Stimulated activated naive CD8-positive, alpha-beta T cell treated with anti-CD3 and anti-CD28 coated beads, Interleukin-15, Interleukin-2, amounts not matched to agents 100 ng/mL and 50 ng/mL, for 24 hours (primary cell): ENCODE results near the gene MICAL3.
"Not testable (repeated sequence)": the region's sequence is repeated elsewhere in the genome, so short reads cannot be mapped to it uniquely, and the experiment has no call there.

ENCODE experiments used
- H3K27ac Mint-ChIP-seq: one replicate; pipeline ENCODE4 v1.8.0; 2021; ENCODE audit warnings: mild to moderate bottlenecking, mixed read lengths
- H3K27me3 Mint-ChIP-seq: one replicate; pipeline ENCODE4 v1.8.0; 2021; ENCODE audit warnings: mixed read lengths
- H3K36me3 Mint-ChIP-seq: one replicate; pipeline ENCODE4 v1.8.0; 2021; ENCODE audit warnings: low read depth, mixed read lengths
- H3K4me1 Mint-ChIP-seq: one replicate; pipeline ENCODE4 v1.8.0; 2021; ENCODE audit warnings: low read depth, mixed read lengths
- H3K4me3 Mint-ChIP-seq: one replicate; pipeline ENCODE4 v1.8.0; 2021; ENCODE audit warnings: mild to moderate bottlenecking, mixed read lengths
- H3K9me3 Mint-ChIP-seq: one replicate; pipeline ENCODE4 v1.8.0; 2021; ENCODE audit warnings: mixed read lengths

The MICAL3 gene

GRCh38 chr22:17878186-17878694, 146.1 kb downstream of the MICAL3 start:
- H3K9me3 Mint-ChIP-seq, result no peaks in the 10 kb centered on the region
- H3K27me3 Mint-ChIP-seq, result no peaks in the 10 kb centered on the region

GRCh38 chr22:17876878-17877855, 147.2 kb downstream of the MICAL3 start:
- not testable (repeated sequence) for H3K27me3 Mint-ChIP-seq, H3K27ac Mint-ChIP-seq, H3K4me1 Mint-ChIP-seq, H3K4me3 Mint-ChIP-seq, H3K9me3 Mint-ChIP-seq
- H3K36me3 Mint-ChIP-seq, result peaks cover 36% of the 10 kb centered on the region

More at GRCh38 chr22:17878186-17878694, 146.1 kb downstream of the MICAL3 start:
- Mint-ChIP-seq H3K36me3 (peaks cover 27% of the 10 kb centered on the region), H3K4me3 (no peak overlapping the region), H3K27ac (no peak overlapping the region), H3K4me1 (no peaks in the 10 kb centered on the region)

GRCh38 chr22:17876306-17876831, 148.0 kb downstream of the MICAL3 start:
- H3K27me3 Mint-ChIP-seq, result no peaks in the 10 kb centered on the region
- no peaks in the 10 kb centered on the region for H3K4me1 Mint-ChIP-seq
- no peak overlapping the region for H3K4me3 Mint-ChIP-seq
- peaks cover 42% of the 10 kb centered on the region for H3K36me3 Mint-ChIP-seq
- H3K9me3 Mint-ChIP-seq, result no peaks in the 10 kb centered on the region
- H3K27ac Mint-ChIP-seq, result no peak overlapping the region

GRCh38 chr22:17875631-17876030, 148.7 kb downstream of the MICAL3 start:
- Mint-ChIP-seq H3K4me3 (no peak overlapping the region), H3K4me1 (no peaks in the 10 kb centered on the region), H3K36me3 (peaks cover 45% of the 10 kb centered on the region), H3K27me3 (no peaks in the 10 kb centered on the region), H3K9me3 (no peaks in the 10 kb centered on the region), H3K27ac (no peak overlapping the region)

- Mint-ChIP-seq H3K4me1 (no peaks in the 10 kb centered on the region), H3K27me3 (no peaks in the 10 kb centered on the region), H3K27ac (no peak overlapping the region), H3K4me3 (no peak overlapping the region), H3K9me3 (no peaks in the 10 kb centered on the region), H3K36me3 (peaks cover 49% of the 10 kb centered on the region)
Observed at GRCh38 chr22:17875156-17875555, 149.2 kb downstream of the MICAL3 start.

GRCh38 chr22:17874231-17874905, 150.0 kb downstream of the MICAL3 start:
- Mint-ChIP-seq H3K4me3 (no peak overlapping the region), H3K9me3 (no peaks in the 10 kb centered on the region), H3K27ac (no peak overlapping the region), H3K4me1 (no peaks in the 10 kb centered on the region), H3K27me3 (no peaks in the 10 kb centered on the region), H3K36me3 (peaks cover 48% of the 10 kb centered on the region)

GRCh38 chr22:17873804-17874203, 150.6 kb downstream of the MICAL3 start:
- Mint-ChIP-seq H3K27ac (no peak overlapping the region), H3K4me3 (no peak overlapping the region), H3K27me3 (no peaks in the 10 kb centered on the region), H3K4me1 (no peaks in the 10 kb centered on the region), H3K36me3 (peaks cover 45% of the 10 kb centered on the region), H3K9me3 (no peaks in the 10 kb centered on the region)

GRCh38 chr22:17873116-17873515, 151.2 kb downstream of the MICAL3 start:
- H3K27me3 Mint-ChIP-seq, result no peaks in the 10 kb centered on the region
- no peaks in the 10 kb centered on the region for H3K4me1 Mint-ChIP-seq
- no peak overlapping the region for H3K4me3 Mint-ChIP-seq
- H3K36me3 Mint-ChIP-seq, result peaks cover 38% of the 10 kb centered on the region
- no peaks in the 10 kb centered on the region for H3K9me3 Mint-ChIP-seq
- no peak overlapping the region for H3K27ac Mint-ChIP-seq

GRCh38 chr22:17872471-17872870, 151.9 kb downstream of the MICAL3 start:
- no peak overlapping the region for H3K27ac Mint-ChIP-seq

GRCh38 chr22:17871726-17872458, 152.5 kb downstream of the MICAL3 start:
- Mint-ChIP-seq H3K36me3 (peaks cover 38% of the 10 kb centered on the region), H3K4me3 (no peak overlapping the region), H3K4me1 (no peaks in the 10 kb centered on the region), H3K27ac (no peak overlapping the region), H3K9me3 (no peaks in the 10 kb centered on the region), H3K27me3 (no peaks in the 10 kb centered on the region)

More at GRCh38 chr22:17872471-17872870, 151.9 kb downstream of the MICAL3 start:
- no peaks in the 10 kb centered on the region for H3K9me3 Mint-ChIP-seq
- no peaks in the 10 kb centered on the region for H3K4me1 Mint-ChIP-seq
- no peak overlapping the region for H3K4me3 Mint-ChIP-seq
- H3K27me3 Mint-ChIP-seq, result no peaks in the 10 kb centered on the region
- H3K36me3 Mint-ChIP-seq, result peaks cover 38% of the 10 kb centered on the region

GRCh38 chr22:17870407-17870806, 154.0 kb downstream of the MICAL3 start:
- H3K36me3 Mint-ChIP-seq, result peaks cover 38% of the 10 kb centered on the region
- no peak overlapping the region for H3K4me3 Mint-ChIP-seq
- H3K27ac Mint-ChIP-seq, result no peak overlapping the region
- no peaks in the 10 kb centered on the region for H3K27me3 Mint-ChIP-seq
- H3K9me3 Mint-ChIP-seq, result no peaks in the 10 kb centered on the region
- H3K4me1 Mint-ChIP-seq, result no peaks in the 10 kb centered on the region

- H3K27me3 Mint-ChIP-seq, result no peaks in the 10 kb centered on the region
- no peaks in the 10 kb centered on the region for H3K4me1 Mint-ChIP-seq
- H3K4me3 Mint-ChIP-seq, result no peak overlapping the region
- H3K36me3 Mint-ChIP-seq, result peaks cover 29% of the 10 kb centered on the region
- no peaks in the 10 kb centered on the region for H3K9me3 Mint-ChIP-seq
- H3K27ac Mint-ChIP-seq, result no peak overlapping the region
Observed at GRCh38 chr22:17869285-17870096, 154.9 kb downstream of the MICAL3 start.

GRCh38 chr22:17868771-17869170, 155.6 kb downstream of the MICAL3 start:
- no peaks in the 10 kb centered on the region for H3K27me3 Mint-ChIP-seq
- peaks cover 36% of the 10 kb centered on the region for H3K36me3 Mint-ChIP-seq

More at GRCh38 chr22:17868771-17869170, 155.6 kb downstream of the MICAL3 start:
- no peak overlapping the region for H3K4me3 Mint-ChIP-seq
- H3K27ac Mint-ChIP-seq, result no peak overlapping the region
- no peaks in the 10 kb centered on the region for H3K9me3 Mint-ChIP-seq
- no peaks in the 10 kb centered on the region for H3K4me1 Mint-ChIP-seq
